ENCODE measurements around the gene UACA.

UACA gene

DNA sequence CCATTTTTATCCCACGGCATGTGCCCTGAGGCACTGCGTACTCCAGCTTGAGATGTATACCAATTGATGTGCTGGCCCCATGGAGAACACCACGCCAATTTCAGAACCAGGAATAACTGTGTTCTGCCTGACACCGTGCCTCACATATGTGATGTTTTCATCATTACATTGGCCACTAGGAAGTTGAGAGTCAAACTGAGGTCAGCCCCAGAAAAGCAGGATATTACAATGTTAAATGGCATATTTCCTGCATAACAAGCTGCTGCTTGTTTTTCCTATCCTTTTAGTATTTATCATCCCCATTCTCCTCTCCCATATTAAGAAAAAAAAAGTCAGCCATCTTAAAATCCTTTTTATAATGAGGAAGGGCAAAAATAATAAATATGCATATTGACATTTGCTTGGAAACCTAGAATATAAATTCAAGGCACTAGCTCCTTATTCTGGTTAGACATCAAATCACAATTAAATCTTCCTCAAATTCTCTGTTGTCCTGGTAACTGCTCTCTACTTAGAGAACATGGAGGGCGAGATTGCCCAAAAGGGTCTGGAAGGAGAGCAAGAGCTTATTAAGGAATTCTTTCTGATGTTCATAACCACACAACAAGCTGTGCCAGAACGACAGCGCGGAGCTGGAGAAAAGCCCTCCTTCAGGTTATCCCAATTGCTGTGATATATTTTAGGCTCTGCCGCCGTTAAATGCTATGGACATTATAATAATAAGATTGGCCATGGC is 112.6 kb downstream of the UACA start:
- no peak overlapping the region for H3K4me3 ChIP-seq (ENCODE audit: low read length)
- TF ChIP-seq, protein P1, sequence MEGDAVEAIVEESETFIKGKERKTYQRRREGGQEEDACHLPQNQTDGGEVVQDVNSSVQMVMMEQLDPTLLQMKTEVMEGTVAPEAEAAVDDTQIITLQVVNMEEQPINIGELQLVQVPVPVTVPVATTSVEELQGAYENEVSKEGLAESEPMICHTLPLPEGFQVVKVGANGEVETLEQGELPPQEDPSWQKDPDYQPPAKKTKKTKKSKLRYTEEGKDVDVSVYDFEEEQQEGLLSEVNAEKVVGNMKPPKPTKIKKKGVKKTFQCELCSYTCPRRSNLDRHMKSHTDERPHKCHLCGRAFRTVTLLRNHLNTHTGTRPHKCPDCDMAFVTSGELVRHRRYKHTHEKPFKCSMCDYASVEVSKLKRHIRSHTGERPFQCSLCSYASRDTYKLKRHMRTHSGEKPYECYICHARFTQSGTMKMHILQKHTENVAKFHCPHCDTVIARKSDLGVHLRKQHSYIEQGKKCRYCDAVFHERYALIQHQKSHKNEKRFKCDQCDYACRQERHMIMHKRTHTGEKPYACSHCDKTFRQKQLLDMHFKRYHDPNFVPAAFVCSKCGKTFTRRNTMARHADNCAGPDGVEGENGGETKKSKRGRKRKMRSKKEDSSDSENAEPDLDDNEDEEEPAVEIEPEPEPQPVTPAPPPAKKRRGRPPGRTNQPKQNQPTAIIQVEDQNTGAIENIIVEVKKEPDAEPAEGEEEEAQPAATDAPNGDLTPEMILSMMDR (conservative IDR thresholded peaks at IDR 0.05; ENCODE audit: low read depth, low read length): no peak
- DNase-seq (ENCODE audit: low read depth): no peak

DNA sequence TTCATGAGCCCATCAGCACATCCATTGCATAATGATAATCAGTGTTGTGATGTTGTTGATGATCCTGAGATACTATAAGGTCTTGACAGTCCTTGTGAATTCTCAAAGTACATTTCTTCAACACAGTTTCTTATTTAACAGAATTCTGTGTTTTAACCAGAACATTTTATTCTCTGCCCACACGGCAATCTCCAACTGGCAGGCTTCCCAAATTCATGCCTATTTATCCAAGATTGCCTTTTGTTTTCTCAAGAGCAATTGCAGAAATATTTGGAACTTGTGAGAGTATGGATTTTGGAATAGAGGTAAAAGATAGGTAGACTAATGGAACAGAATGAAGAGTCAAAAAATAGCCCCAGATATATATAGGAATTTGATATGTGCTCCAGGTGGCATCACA is 116.0 kb downstream of the UACA start:
- DNase-seq (ENCODE audit: low read depth): no peak
- H3K4me3 ChIP-seq (ENCODE audit: low read length): no peak overlapping the region
- TF ChIP-seq, protein P1 (conservative IDR thresholded peaks at IDR 0.05; ENCODE audit: low read depth, low read length): no peak

DNA sequence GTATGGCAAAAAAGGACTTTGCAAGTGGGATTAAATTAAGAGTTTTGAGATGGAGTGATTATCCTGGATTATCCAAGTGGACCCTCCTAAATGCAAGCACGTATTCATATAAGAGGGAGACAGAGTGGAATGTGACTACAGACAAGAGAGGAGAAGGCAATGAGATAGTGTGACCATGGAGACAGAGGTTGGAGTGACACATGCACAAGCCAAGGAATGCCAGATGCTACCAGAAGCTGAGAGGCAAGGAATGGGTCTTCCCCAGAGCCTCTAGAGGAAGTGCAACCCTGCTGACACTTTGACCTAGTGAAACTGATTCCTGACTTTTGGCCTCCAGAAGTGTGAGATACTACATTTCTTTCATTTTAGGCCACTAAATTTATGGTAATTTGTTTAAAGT is 117.2 kb downstream of the UACA start:
- TF ChIP-seq, protein P1 (conservative IDR thresholded peaks at IDR 0.05; ENCODE audit: low read depth, low read length): no peak
- H3K4me3 ChIP-seq (ENCODE audit: low read length): no peak overlapping the region
- DNase-seq (ENCODE audit: low read depth): no peak

DNA sequence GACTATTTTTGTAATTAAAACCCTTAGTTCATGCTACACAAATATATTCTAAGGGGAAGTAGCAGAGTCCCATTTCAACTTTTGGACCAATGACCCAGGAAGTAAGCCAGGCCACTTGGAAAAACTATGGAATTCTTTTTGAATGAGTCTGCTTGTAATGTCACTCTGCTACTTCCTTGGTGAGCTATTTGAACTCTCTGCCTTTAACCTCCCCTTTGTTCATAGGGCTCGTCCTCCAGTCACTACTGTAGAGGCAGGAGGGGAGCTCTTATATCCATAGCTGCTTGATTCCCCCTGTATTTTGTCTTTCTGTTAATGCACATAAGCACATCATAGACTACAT is 119.6 kb downstream of the UACA start:
- no peak for DNase-seq (ENCODE audit: low read depth)
- H3K4me3 ChIP-seq (ENCODE audit: low read length): no peak overlapping the region
- TF ChIP-seq, protein P1 (conservative IDR thresholded peaks at IDR 0.05; ENCODE audit: low read depth, low read length): no peak

DNA sequence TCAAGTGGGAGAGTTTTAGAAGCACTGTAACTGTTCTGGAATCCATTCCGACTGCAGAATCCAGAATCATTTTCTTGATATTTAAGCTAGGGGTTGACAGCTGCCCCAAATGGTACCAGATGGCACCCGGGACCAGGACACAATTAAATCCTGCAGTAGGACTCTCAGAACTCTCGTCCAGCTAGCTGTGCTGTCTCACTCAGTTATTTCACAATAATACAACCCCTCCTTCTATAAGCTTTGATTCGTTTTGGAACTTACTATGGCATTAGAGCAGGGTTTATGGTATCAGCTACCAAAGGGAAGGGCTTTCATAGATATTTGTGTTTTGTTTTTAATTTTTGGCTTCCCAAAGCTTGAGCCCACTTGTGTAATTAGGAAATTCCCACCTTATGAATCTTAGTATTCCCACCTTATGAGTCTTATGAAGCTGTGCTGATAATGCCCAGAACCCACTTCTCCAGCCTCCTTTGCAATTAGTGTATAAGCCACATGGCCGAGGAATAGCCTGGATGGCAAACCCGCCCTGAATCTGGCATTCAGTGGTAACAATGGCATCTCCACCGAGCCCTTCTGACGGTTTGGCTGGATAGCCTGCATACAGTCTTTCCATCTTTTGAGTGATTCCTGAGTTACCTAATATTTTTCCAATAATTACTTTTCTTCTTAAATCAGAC is 120.1 kb downstream of the UACA start:
- no peak overlapping the region for H3K4me3 ChIP-seq (ENCODE audit: low read length)
- TF ChIP-seq, protein P1 (conservative IDR thresholded peaks at IDR 0.05; ENCODE audit: low read depth, low read length): no peak
- no peak for DNase-seq (ENCODE audit: low read depth)

DNA sequence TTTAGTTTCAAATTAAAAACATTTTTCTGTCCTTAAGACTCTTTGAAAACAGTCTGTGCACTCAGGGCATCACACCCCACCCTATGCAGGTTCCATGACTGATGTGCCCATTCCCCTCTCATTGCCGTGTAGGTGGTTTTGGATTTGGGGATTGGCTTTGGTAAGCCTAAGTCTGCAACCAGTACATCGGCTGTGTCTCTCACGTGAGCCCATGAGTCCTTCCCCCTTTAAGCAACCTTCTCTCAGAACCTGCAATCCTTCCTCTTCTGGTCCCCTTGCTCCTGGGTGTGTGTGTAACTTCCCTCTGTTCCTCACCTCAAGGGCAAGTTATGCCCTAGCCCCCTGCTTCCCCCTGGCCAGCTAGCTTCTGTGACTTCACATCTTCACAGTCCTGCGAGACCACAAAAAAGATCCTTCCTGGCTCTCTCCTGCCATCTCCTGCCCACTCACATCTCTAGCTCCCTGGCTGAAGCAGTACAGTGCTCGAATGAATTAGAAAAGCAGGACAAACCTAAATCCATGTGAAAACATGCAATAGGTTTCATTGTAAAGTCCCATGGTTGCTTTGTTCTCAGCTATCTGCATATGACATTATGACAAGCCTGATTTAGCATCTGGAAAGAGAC is 126.7 kb downstream of the UACA start:
- H3K4me3 ChIP-seq (ENCODE audit: low read length): no peak overlapping the region
- no peak for DNase-seq (ENCODE audit: low read depth)
- TF ChIP-seq, protein P1 (conservative IDR thresholded peaks at IDR 0.05; ENCODE audit: low read depth, low read length): peak; percentile 72
